Mesendoderm (in vitro differentiated cells): Measurements from ENCODE around the gene LCN2.

Source experiments
- DNase-seq: peaks from one replicate; pipeline ENCODE4 v3.0.0; 2013
- H2AK5ac ChIP-seq: 2 replicates; pipeline ENCODE4 v1.6.1; 2013; ENCODE audit warnings: low read length, inconsistent platforms
- H2BK120ac ChIP-seq: 2 replicates; pipeline ENCODE4 v1.6.1; 2013; ENCODE audit warnings: low read depth, mild to moderate bottlenecking, low read length, moderate library complexity, mixed read lengths
- H2BK15ac ChIP-seq: replicated peaks from 2 replicates; pipeline ENCODE4 v1.6.1; 2013; ENCODE audit warnings: low read depth, mild to moderate bottlenecking, moderate library complexity
- H2BK5ac ChIP-seq: 2 replicates; pipeline ENCODE4 v1.6.1; 2013; ENCODE audit warnings: low read length, inconsistent platforms
- H3K18ac ChIP-seq: 2 replicates; pipeline ENCODE4 v1.6.1; 2013; ENCODE audit warnings: mild to moderate bottlenecking, low read length, mixed read lengths
- H3K23ac ChIP-seq: one replicate; pipeline ENCODE4 v1.6.1; 2013; ENCODE audit warnings: low read length
- H3K27ac ChIP-seq: 2 replicates; pipeline ENCODE4 v1.5.1; 2013; ENCODE audit warnings: low read depth, mild to moderate bottlenecking, inconsistent platforms, low read length, moderate library complexity
- H3K27me3 ChIP-seq: 2 replicates; pipeline ENCODE4 v1.6.1; 2013; ENCODE audit warnings: low read length, control low read depth, mild to moderate bottlenecking, inconsistent platforms; ENCODE audit not compliant: insufficient read depth, poor library complexity
- H3K36me3 ChIP-seq: 2 replicates; pipeline ENCODE4 v1.6.1; 2013; ENCODE audit warnings: low read length, inconsistent platforms; ENCODE audit not compliant: control insufficient read depth, insufficient read depth
- H3K4ac ChIP-seq: one replicate; pipeline ENCODE4 v1.6.1; 2013; ENCODE audit warnings: low read depth, mild to moderate bottlenecking, low read length, moderate library complexity
- H3K4me1 ChIP-seq: 2 replicates; pipeline ENCODE4 v1.6.1; 2013; ENCODE audit warnings: low read depth, low read length, inconsistent platforms; ENCODE audit not compliant: control insufficient read depth
- H3K4me2 ChIP-seq: 2 replicates; pipeline ENCODE4 v1.6.1; 2013; ENCODE audit warnings: low read length
- H3K4me3 ChIP-seq: 2 replicates; pipeline ENCODE4 v1.5.1; 2013; ENCODE audit warnings: mild to moderate bottlenecking, low read length
- H3K56ac ChIP-seq: one replicate; pipeline ENCODE4 v1.6.1; 2013; ENCODE audit warnings: low read length
- H3K79me1 ChIP-seq: 2 replicates; pipeline ENCODE4 v1.6.1; 2013; ENCODE audit warnings: low read length, inconsistent platforms
- H3K79me2 ChIP-seq: 2 replicates; pipeline ENCODE4 v1.6.1; 2013; ENCODE audit warnings: mild to moderate bottlenecking, low read length; ENCODE audit not compliant: control insufficient read depth, insufficient read depth
- H3K9ac ChIP-seq: 2 replicates; pipeline ENCODE4 v1.6.1; 2013; ENCODE audit warnings: low read length, inconsistent platforms
- H4K5ac ChIP-seq: one replicate; pipeline ENCODE4 v1.6.1; 2013; ENCODE audit warnings: low read length
- H4K8ac ChIP-seq: one replicate; pipeline ENCODE4 v1.6.1; 2013; ENCODE audit warnings: low read depth, mild to moderate bottlenecking, control low read depth, low read length, moderate library complexity
- WGBS: extraction: QIAGEN DNeasy Blood & Tissue Kit; methylation state at CpG from one replicate; pipeline ENCODE4 v1.1.7; 2013; ENCODE audit warnings: low lambda C conversion rate, missing lambda C conversion rate; ENCODE audit not compliant: insufficient coverage; ENCODE audit errors: extremely low coverage; 5-methylcytosine and 5-hydroxymethylcytosine counted together

Gene LCN2

DNA sequence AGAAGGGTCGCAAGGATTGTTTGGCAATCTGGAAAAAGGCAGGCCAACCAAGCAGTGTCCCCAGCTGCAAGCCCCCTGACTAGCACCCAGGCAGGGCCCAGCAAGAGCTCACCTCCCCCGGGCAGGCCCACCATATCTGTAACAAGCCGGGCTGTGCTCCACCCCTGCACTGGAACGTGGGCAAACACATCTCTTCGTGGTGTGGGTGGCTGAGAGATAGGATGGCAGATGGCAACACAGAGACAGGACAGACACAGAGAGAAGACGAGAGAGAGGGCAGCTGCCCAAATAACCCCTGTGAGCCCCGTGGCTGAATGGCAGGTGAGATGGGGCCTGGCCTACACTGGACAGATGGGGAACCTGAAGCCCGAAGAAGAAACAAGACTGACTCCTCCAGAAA is 20.2 kb downstream of the LCN2 start:
- Histone ChIP-seq H2BK15ac (no peak overlapping the region), H3K18ac (no peak overlapping the region), H3K27ac (no peak overlapping the region), H3K4ac (no peak overlapping the region), H3K4me3 (no peak overlapping the region), H2AK5ac (no peak overlapping the region), H4K8ac (no peak overlapping the region), H3K56ac (no peak overlapping the region), H4K5ac (no peak overlapping the region), H2BK5ac (no peak overlapping the region), H2BK120ac (no peak overlapping the region), H3K79me2 (no peaks in the 10 kb centered on the region), H3K4me2 (no peak overlapping the region), H3K23ac (no peak overlapping the region), H3K79me1 (no peaks in the 10 kb centered on the region), H3K27me3 (no peaks in the 10 kb centered on the region), H3K36me3 (peaks cover 18% of the 10 kb centered on the region), H3K9ac (no peak overlapping the region), H3K4me1 (no peaks in the 10 kb centered on the region)
- no peak for DNase-seq
- no CpG with 5 or more reads among the region's 8 CpGs for WGBS

DNA sequence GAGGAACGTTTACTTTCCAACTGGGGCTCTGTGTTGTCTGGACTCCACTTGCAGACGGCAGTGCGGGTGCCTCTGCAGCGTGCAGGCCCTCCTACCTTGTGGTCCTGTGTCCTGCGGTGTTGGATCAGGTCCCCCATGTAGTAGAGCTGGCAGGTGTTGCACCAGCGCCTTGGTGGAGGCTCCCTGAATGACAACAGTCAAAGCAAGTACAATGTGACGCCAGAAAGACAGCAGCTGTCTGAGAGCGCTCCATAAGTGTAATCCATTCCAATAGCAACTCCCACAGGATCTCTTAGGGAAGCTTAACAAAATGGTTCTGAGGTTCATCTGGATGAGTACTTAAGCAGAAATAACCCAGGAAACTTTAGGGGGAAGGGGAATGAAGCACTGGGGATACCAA is 20.7 kb downstream of the LCN2 start:
- Histone ChIP-seq H3K4me3 (no peak overlapping the region), H4K8ac (no peak overlapping the region), H3K4ac (no peak overlapping the region), H3K9ac (no peak overlapping the region), H3K27me3 (no peaks in the 10 kb centered on the region), H3K18ac (no peak overlapping the region), H2AK5ac (no peak overlapping the region), H4K5ac (no peak overlapping the region), H3K79me1 (no peaks in the 10 kb centered on the region), H3K23ac (no peak overlapping the region), H2BK120ac (no peak overlapping the region), H2BK15ac (no peak overlapping the region), H3K56ac (no peak overlapping the region), H3K79me2 (no peaks in the 10 kb centered on the region), H2BK5ac (no peak overlapping the region), H3K27ac (no peak overlapping the region), H3K4me1 (no peaks in the 10 kb centered on the region), H3K4me2 (no peak overlapping the region), H3K36me3 (peaks cover 17% of the 10 kb centered on the region)
- no peak for DNase-seq
- no CpG with 5 or more reads among the region's 8 CpGs for WGBS

DNA sequence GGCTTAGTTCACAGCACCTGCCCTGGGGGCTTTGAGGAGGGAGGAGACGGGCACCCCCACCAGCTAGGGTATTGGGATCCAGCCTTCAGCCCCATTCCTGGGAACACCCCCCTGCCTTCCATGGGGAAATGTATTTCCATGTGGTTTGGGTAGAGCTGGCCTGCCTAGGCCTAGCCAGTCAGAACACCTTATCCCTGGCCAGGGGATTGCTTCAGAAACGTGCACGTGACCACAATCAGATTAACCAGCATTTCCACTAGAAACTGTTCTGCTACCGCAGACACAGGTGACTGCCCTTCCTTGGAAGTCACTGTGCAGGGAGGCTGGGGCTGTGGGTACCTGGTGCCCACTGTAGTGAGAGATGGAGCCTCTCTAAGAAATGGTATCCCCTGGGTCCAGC is 24.8 kb downstream of the LCN2 start:
- H2BK120ac ChIP-seq: no peak overlapping the region
- no peak overlapping the region for H2BK5ac ChIP-seq
- H3K4me2 ChIP-seq: no peak overlapping the region
- H2BK15ac ChIP-seq: no peak overlapping the region
- H3K36me3 ChIP-seq: peaks cover 23% of the 10 kb centered on the region
- no peak overlapping the region for H3K56ac ChIP-seq
- no CpG with 5 or more reads among the region's 4 CpGs for WGBS
- no peak overlapping the region for H3K4me3 ChIP-seq
- H3K79me2 ChIP-seq: no peaks in the 10 kb centered on the region
- H4K8ac ChIP-seq: no peak overlapping the region
- no peak for DNase-seq
- no peak overlapping the region for H2AK5ac ChIP-seq
- H3K23ac ChIP-seq: no peak overlapping the region
- H3K27ac ChIP-seq: no peak overlapping the region
- H3K4me1 ChIP-seq: no peaks in the 10 kb centered on the region
- H3K27me3 ChIP-seq: no peaks in the 10 kb centered on the region
- no peak overlapping the region for H3K4ac ChIP-seq
- H3K9ac ChIP-seq: no peak overlapping the region
- no peak overlapping the region for H4K5ac ChIP-seq
- H3K79me1 ChIP-seq: no peaks in the 10 kb centered on the region
- no peak overlapping the region for H3K18ac ChIP-seq

DNA sequence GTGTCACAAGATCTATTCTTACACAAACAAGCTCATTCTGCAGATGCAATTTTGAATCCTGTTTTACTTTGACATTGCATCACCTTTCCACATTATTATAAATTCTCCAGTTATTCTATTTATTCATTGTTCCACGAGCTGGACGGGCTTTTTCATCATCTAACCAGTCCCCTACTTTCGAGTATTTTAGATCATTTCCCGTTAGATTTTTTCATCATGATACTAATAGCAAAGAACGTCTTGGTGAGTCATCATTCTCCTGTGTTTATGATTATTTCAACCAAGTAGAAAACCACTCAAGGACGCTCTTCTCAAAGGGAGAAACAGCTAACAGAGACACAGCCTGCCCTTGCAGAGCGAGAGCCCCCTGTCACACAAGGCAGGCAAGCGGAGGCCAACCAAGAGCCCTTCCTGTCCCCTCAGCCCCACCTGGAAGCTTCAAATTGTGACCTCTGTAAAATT is 25.9 kb downstream of the LCN2 start:
- Histone ChIP-seq H3K36me3 (peaks cover 18% of the 10 kb centered on the region), H3K27ac (no peak overlapping the region), H3K4me2 (no peak overlapping the region), H4K5ac (no peak overlapping the region), H3K23ac (no peak overlapping the region), H3K79me2 (no peaks in the 10 kb centered on the region), H3K18ac (no peak overlapping the region), H3K56ac (no peak overlapping the region), H3K4me1 (no peaks in the 10 kb centered on the region), H3K9ac (no peak overlapping the region), H2BK15ac (no peak overlapping the region), H3K4me3 (no peak overlapping the region), H4K8ac (no peak overlapping the region), H2AK5ac (no peak overlapping the region), H3K4ac (no peak overlapping the region), H2BK5ac (no peak overlapping the region), H3K27me3 (no peaks in the 10 kb centered on the region), H3K79me1 (no peaks in the 10 kb centered on the region), H2BK120ac (no peak overlapping the region)
- WGBS: no CpG with 5 or more reads among the region's 8 CpGs
- DNase-seq: no peak

DNA sequence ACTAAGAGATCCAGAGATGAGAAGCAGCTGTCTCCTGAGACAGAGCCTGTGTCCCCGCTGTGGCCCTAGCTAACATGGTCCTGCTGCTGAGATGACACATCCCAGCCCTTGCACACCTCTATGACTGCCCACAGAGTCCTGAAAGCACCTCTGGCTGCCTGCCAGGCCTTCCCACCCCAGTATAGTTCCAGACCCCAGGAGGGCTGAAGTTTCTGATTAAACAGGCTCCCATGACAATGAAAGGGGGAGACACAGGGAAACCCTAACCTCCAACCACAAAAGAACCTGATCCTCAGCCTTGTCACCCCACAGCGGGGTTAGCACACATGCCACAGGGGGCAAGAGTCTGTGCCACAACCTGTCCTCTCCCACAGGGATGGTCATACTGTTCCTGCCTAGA is 26.5 kb downstream of the LCN2 start:
- no peaks in the 10 kb centered on the region for H3K79me1 ChIP-seq
- no peak overlapping the region for H3K4ac ChIP-seq
- H3K56ac ChIP-seq: no peak overlapping the region
- no peak overlapping the region for H2BK120ac ChIP-seq
- H3K4me3 ChIP-seq: no peak overlapping the region
- H3K18ac ChIP-seq: no peak overlapping the region
- H3K4me1 ChIP-seq: no peaks in the 10 kb centered on the region
- H3K9ac ChIP-seq: no peak overlapping the region
- H3K27me3 ChIP-seq: no peaks in the 10 kb centered on the region
- no peak overlapping the region for H3K27ac ChIP-seq
- H3K79me2 ChIP-seq: no peaks in the 10 kb centered on the region
- no peak overlapping the region for H2BK15ac ChIP-seq
- no peak for DNase-seq
- no peak overlapping the region for H4K8ac ChIP-seq
- H3K23ac ChIP-seq: no peak overlapping the region
- H3K36me3 ChIP-seq: peaks cover 19% of the 10 kb centered on the region
- H4K5ac ChIP-seq: no peak overlapping the region
- no peak overlapping the region for H2AK5ac ChIP-seq
- no peak overlapping the region for H3K4me2 ChIP-seq
- no peak overlapping the region for H2BK5ac ChIP-seq
- no CpG with 5 or more reads among the region's 2 CpGs for WGBS

DNA sequence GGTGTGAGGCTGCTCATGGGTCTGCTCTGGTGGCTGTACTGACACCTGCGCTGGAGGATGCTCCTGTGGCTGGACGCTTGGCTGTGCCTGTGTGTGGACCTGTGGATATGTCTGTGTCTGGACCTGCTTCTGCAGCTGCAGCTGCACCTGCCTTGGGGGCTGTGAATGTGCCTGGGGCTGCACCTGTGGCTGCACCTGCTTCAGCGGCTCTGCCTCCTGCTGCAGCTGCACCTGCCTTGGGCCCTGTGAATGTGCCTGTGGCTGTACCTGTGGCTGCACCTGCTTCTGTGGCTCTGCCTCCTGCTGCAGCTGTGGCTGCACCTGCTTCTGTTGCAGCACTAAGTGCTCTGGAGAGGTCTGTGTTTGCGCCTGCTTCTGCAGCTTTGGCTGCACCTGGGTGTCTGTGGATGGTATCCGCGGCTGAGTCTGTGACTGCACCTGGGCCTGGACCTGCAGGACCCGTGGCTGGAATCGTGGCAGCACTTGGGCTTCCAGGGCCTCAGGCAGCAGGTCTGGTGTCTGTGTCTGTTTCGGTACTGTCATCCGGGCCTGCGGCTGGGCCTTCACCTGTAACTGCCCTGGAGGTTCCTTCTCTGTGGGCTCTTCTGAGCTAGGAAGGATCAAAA is 29.7 kb downstream of the LCN2 start:
- H2AK5ac ChIP-seq: no peak overlapping the region
- H4K8ac ChIP-seq: no peak overlapping the region
- H3K18ac ChIP-seq: no peak overlapping the region
- H3K79me1 ChIP-seq: no peaks in the 10 kb centered on the region
- DNase-seq: no peak
- no peak overlapping the region for H3K23ac ChIP-seq
- H3K4me1 ChIP-seq: no peaks in the 10 kb centered on the region
- H2BK15ac ChIP-seq: no peak overlapping the region
- no peaks in the 10 kb centered on the region for H3K79me2 ChIP-seq
- H3K56ac ChIP-seq: no peak overlapping the region
- no peak overlapping the region for H3K9ac ChIP-seq
- H2BK5ac ChIP-seq: no peak overlapping the region
- no peaks in the 10 kb centered on the region for H3K27me3 ChIP-seq
- H3K4me3 ChIP-seq: no peak overlapping the region
- H3K36me3 ChIP-seq: peaks cover 19% of the 10 kb centered on the region
- H3K27ac ChIP-seq: no peak overlapping the region
- H3K4me2 ChIP-seq: no peak overlapping the region
- H4K5ac ChIP-seq: no peak overlapping the region
- H3K4ac ChIP-seq: no peak overlapping the region
- WGBS: no CpG with 5 or more reads among the region's 11 CpGs
- H2BK120ac ChIP-seq: no peak overlapping the region
